Bronchial epithelial cell (primary cell): ENCODE measurements around the gene LCN2. TPM values are rescaled to one million over a fixed set of nuclear protein-coding genes. Genes with fewer than 3 reads are reported as not detected.
"Not testable (repeated sequence)": the region's sequence is repeated elsewhere in the genome, so short reads cannot be mapped to it uniquely, and the experiment has no call there.

ENCODE experiments used
- DNase-seq: peaks from one replicate; pipeline ENCODE4 v3.0.0-alpha.2; 2010; ENCODE audit warnings: low read depth
- FAIRE-seq: peaks from 2 replicates; lab custom pipeline; 2011; peaks lifted over from hg19 to GRCh38; lab: Jason Lieb, UNC
- H3K27me3 ChIP-seq: 2 replicates; pipeline ENCODE4 v1.5.1; 2011; ENCODE audit warnings: low read length; ENCODE audit not compliant: control insufficient read depth, insufficient read depth
- H3K36me3 ChIP-seq: 2 replicates; pipeline ENCODE4 v1.5.1; 2011; ENCODE audit warnings: low read length; ENCODE audit not compliant: control insufficient read depth, insufficient read depth
- H3K4me3 ChIP-seq: 2 replicates; pipeline ENCODE4 v1.5.1; 2011; ENCODE audit warnings: mild to moderate bottlenecking, low read depth, low read length, control low read depth
- total RNA-seq: library from RNA; depleted of rRNA; stranded (reverse); fragments of >200 nt; gene quantifications from 2 replicates; pipeline ENCODE4 v1.2.1, GENCODE V29; 2014
- TF ChIP-seq, protein P1 (sequence below): IDR thresholded peaks from 2 replicates; pipeline ENCODE4 v1.5.1; 2011; ENCODE audit warnings: mild to moderate bottlenecking, moderate library complexity, low read length, control low read depth, inconsistent platforms; ENCODE audit not compliant: insufficient read depth, severe bottlenecking

LCN2 gene
- total RNA-seq, 1 donor from 2014 or later = 48.4 TPM

DNA sequence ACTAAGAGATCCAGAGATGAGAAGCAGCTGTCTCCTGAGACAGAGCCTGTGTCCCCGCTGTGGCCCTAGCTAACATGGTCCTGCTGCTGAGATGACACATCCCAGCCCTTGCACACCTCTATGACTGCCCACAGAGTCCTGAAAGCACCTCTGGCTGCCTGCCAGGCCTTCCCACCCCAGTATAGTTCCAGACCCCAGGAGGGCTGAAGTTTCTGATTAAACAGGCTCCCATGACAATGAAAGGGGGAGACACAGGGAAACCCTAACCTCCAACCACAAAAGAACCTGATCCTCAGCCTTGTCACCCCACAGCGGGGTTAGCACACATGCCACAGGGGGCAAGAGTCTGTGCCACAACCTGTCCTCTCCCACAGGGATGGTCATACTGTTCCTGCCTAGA is 26.5 kb downstream of the LCN2 start:
- Histone ChIP-seq H3K27me3 (no peaks in the 10 kb centered on the region), H3K36me3 (peaks cover 32% of the 10 kb centered on the region), H3K4me3 (no peak overlapping the region)
- DNase-seq (no peak), FAIRE-seq (no peak)
- TF ChIP-seq, protein P1, sequence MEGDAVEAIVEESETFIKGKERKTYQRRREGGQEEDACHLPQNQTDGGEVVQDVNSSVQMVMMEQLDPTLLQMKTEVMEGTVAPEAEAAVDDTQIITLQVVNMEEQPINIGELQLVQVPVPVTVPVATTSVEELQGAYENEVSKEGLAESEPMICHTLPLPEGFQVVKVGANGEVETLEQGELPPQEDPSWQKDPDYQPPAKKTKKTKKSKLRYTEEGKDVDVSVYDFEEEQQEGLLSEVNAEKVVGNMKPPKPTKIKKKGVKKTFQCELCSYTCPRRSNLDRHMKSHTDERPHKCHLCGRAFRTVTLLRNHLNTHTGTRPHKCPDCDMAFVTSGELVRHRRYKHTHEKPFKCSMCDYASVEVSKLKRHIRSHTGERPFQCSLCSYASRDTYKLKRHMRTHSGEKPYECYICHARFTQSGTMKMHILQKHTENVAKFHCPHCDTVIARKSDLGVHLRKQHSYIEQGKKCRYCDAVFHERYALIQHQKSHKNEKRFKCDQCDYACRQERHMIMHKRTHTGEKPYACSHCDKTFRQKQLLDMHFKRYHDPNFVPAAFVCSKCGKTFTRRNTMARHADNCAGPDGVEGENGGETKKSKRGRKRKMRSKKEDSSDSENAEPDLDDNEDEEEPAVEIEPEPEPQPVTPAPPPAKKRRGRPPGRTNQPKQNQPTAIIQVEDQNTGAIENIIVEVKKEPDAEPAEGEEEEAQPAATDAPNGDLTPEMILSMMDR = no peak

DNA sequence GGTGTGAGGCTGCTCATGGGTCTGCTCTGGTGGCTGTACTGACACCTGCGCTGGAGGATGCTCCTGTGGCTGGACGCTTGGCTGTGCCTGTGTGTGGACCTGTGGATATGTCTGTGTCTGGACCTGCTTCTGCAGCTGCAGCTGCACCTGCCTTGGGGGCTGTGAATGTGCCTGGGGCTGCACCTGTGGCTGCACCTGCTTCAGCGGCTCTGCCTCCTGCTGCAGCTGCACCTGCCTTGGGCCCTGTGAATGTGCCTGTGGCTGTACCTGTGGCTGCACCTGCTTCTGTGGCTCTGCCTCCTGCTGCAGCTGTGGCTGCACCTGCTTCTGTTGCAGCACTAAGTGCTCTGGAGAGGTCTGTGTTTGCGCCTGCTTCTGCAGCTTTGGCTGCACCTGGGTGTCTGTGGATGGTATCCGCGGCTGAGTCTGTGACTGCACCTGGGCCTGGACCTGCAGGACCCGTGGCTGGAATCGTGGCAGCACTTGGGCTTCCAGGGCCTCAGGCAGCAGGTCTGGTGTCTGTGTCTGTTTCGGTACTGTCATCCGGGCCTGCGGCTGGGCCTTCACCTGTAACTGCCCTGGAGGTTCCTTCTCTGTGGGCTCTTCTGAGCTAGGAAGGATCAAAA is 29.7 kb downstream of the LCN2 start:
- FAIRE-seq (no peak), DNase-seq (no peak)
- H3K4me3 ChIP-seq = no peak overlapping the region
- TF ChIP-seq, protein P1 = no peak
- H3K36me3 ChIP-seq = peaks cover 36% of the 10 kb centered on the region
- no peaks in the 10 kb centered on the region for H3K27me3 ChIP-seq

DNA sequence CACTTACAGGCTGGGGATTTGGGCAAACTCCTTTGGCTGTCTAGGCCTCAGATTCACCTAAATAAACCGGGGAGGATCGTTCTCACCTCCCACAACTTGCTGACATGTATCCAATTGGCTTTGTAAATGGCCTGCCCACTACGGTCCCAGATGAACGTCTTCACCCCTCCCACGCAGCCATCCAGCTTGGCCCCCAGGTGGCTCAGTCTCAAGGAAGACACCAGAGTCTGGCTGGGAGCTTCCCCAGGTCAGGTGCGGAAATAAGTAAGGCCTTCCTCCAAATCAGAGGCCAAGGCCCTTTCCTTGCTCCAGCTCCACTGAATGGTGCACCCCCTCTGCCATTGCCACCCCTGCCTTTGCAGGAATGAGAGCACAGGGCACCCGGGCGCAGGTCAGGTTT is 30.7 kb downstream of the LCN2 start:
- DNase-seq = no peak
- no peak for FAIRE-seq

DNA sequence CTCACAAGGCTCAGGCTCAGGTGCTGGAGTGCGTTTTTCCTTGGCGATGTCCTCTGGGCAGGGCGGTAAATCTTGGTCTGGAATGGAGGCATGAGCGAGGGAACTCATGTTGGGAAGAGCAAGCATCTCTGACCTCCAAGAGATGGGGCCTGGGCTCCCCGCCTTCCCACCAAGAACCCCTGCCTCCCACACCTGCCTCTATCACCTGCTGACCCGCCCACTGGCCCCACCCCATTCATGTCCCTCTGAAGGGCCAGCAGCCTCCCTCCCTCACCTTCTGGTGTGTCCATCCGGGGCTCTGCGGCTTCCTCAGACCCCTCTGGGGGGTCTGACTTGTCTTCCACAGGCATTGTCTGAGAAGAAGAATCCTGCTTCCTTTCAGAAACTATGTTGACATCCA is 31.2 kb downstream of the LCN2 start:
- TF ChIP-seq, protein P1 = no peak
- Histone ChIP-seq H3K4me3 (no peak overlapping the region), H3K27me3 (no peaks in the 10 kb centered on the region), H3K36me3 (peaks cover 34% of the 10 kb centered on the region)
- FAIRE-seq = no peak
- no peak for DNase-seq

More for the DNA sequence above, 30.7 kb downstream of the LCN2 start:
- no peak overlapping the region for H3K4me3 ChIP-seq
- no peaks in the 10 kb centered on the region for H3K27me3 ChIP-seq
- TF ChIP-seq, protein P1 = no peak
- H3K36me3 ChIP-seq = peaks cover 33% of the 10 kb centered on the region

DNA sequence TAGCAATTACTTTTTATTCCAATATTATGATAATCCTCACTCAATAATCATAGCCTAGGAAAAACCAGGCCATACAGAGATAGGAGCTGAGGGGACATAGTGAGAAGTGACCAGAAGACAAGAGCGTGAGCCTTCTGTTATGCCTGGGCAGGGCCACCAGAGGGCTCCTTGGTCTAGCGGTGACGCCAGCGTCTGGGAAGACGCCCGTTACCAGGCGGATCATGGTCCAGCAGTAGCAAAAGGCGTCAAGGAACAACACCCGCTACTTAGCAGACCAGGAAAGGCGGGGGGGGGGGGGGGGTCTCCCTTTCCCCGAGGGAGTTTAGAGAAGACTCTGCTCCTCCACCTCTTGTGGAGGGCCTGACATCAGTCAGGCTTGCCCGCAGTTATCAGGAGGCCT is 32.2 kb downstream of the LCN2 start:
- DNase-seq = not testable (repeated sequence)
- TF ChIP-seq, protein P1 = peak; percentile 40

More for the DNA sequence above, 32.2 kb downstream of the LCN2 start:
- not testable (repeated sequence) for H3K4me3 ChIP-seq, H3K27me3 ChIP-seq, FAIRE-seq
- H3K36me3 ChIP-seq = peaks cover 33% of the 10 kb centered on the region
